Kidney epithelial cell (primary cell): ENCODE measurements around the gene SPECC1. TPM values are rescaled to one million over a fixed set of nuclear protein-coding genes. Genes with fewer than 3 reads are reported as not detected.
A peak's percentile ranks its signal among the peaks of the same experiment; 100 is the strongest.

ENCODE experiments used
- DNase-seq: peaks from one replicate; pipeline ENCODE4 v3.0.0-alpha.2; 2010; ENCODE audit warnings: low read depth
- H3K27me3 ChIP-seq: 2 replicates; pipeline ENCODE4 v1.6.0; 2011; ENCODE audit warnings: low read length; ENCODE audit not compliant: control insufficient read depth, insufficient read depth
- H3K36me3 ChIP-seq: 2 replicates; pipeline ENCODE4 v1.5.1; 2011; ENCODE audit warnings: low read length; ENCODE audit not compliant: control insufficient read depth, insufficient read depth
- H3K4me3 ChIP-seq: 2 replicates; pipeline ENCODE4 v1.5.1; 2011; ENCODE audit warnings: low read depth, mild to moderate bottlenecking, control low read depth, low read length
- total RNA-seq: library from RNA; depleted of rRNA; stranded (reverse); fragments of >200 nt; gene quantifications from 2 replicates; pipeline ENCODE4 v1.2.3, GENCODE V29; 2015
- TF ChIP-seq, protein P1 (sequence below): IDR thresholded peaks from 2 replicates; pipeline ENCODE4 v1.5.1; 2011; ENCODE audit warnings: mild to moderate bottlenecking, moderate library complexity, low read length, control low read depth, inconsistent platforms; ENCODE audit not compliant: insufficient read depth, poor library complexity, severe bottlenecking

The SPECC1 gene
- total RNA-seq, 1 donor from 2014 or later: 62.3 TPM

DNA sequence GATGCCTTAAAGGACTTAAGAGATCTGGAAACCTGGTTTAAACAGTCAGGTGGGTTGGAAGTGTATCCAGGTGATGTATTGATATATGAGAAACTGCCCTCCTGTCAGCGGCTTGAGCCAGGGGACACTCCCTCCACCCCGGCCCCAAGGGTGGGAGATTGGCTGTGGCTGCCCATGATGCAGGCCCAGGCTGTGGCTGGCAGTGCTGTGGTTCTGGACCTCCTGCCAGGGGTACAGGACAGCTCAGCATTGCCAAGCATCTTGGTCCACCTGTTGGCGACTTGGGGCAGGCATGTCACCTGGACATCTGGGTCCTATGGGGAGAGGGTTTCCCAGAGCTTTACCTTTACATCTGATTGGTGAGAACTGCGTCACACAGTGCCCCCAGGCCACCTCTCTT, 201.0 kb downstream of the SPECC1 start:
- Histone ChIP-seq H3K4me3 (no peak overlapping the region), H3K36me3 (peaks cover 2% of the 10 kb centered on the region), H3K27me3 (no peaks in the 10 kb centered on the region)
- TF ChIP-seq, protein P1, sequence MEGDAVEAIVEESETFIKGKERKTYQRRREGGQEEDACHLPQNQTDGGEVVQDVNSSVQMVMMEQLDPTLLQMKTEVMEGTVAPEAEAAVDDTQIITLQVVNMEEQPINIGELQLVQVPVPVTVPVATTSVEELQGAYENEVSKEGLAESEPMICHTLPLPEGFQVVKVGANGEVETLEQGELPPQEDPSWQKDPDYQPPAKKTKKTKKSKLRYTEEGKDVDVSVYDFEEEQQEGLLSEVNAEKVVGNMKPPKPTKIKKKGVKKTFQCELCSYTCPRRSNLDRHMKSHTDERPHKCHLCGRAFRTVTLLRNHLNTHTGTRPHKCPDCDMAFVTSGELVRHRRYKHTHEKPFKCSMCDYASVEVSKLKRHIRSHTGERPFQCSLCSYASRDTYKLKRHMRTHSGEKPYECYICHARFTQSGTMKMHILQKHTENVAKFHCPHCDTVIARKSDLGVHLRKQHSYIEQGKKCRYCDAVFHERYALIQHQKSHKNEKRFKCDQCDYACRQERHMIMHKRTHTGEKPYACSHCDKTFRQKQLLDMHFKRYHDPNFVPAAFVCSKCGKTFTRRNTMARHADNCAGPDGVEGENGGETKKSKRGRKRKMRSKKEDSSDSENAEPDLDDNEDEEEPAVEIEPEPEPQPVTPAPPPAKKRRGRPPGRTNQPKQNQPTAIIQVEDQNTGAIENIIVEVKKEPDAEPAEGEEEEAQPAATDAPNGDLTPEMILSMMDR: no peak
- DNase-seq: no peak

DNA sequence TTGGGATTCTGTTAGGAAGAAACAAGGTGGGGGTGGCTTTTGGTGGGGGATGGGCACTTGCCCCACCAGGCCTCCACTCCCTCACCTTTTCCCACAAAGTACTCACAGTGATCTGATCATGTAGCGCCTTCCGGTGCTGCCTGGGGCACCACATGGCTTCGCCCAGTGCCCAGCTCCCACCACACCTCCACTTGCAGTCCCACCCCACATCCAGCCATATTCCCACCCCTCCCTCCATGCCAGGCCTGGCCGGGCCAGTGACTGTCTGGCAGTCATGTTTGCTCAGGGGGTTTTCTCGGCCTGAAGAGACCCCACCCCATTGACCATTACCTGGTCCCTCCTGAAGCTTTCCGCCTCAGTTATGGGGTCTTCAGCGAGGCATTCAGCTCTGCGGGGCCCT, 201.5 kb downstream of the SPECC1 start:
- no peak for DNase-seq
- Histone ChIP-seq H3K27me3 (no peaks in the 10 kb centered on the region), H3K4me3 (no peak overlapping the region), H3K36me3 (peaks cover 2% of the 10 kb centered on the region)
- TF ChIP-seq, protein P1: no peak

DNA sequence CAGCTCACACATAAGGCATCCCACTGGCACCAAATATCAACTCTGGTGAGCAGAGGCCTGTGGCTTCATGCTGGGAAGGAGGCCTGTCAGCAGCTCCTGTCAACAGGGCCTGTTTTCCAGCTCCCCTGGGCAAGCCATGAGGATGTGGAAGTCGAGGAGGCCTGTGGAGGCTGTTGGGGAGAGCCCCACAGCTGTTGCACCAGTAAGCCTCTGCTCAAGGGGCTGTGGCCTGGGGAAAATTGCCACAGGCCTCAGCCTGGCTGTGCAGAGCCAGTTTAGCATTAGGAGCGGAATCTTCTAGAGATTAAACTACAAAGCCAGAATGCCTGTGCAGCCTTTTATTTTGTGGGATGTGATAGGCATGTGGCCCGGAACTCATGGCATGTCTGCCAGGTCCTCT, 202.1 kb downstream of the SPECC1 start:
- no peak for DNase-seq
- TF ChIP-seq, protein P1: no peak
- Histone ChIP-seq H3K36me3 (peaks cover 2% of the 10 kb centered on the region), H3K27me3 (no peaks in the 10 kb centered on the region), H3K4me3 (no peak overlapping the region)

DNA sequence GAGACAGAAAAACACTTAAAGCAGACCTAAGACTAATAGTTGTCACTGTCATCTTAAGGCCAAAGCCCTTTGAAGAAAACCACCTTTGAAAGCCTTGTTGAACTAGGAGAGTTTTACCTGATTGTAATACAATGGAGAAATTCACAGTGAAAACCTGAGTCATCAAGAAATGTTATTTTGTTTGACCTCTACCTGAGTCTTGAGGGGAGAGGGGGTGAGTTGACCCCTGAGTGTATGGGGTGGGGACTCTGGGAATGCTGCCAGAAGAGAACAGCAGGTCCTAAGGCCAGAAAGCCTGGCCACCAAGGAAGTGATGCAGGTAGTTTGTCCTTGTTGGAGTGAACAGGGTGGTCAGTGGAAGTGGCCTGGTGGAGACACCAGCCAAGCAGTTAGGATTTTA, 204.3 kb downstream of the SPECC1 start:
- Histone ChIP-seq H3K4me3 (no peak overlapping the region), H3K27me3 (no peaks in the 10 kb centered on the region), H3K36me3 (peaks cover 2% of the 10 kb centered on the region)
- DNase-seq: no peak
- TF ChIP-seq, protein P1: no peak

DNA sequence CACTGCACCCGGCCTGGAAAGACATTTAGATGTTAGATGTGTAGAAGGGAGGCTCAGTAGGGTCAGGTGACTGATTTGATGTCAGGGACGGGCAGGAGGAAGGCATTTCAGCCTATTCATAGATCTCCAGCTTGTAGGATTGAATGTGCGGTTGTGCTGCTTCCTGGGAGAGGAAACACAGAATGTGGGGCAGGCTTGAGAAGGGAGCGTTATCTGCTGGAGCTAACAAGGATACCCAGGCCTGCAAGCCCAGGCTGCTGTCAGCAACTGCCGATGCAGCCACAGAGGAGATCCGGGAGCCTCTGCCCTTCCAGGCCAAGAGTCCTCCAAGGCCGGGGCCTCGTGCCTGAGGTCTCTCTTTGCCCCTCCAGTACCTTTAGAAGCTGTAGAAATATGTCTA, 205.6 kb downstream of the SPECC1 start:
- H3K27me3 ChIP-seq: no peaks in the 10 kb centered on the region
- no peak overlapping the region for H3K4me3 ChIP-seq
- DNase-seq: no peak
- TF ChIP-seq, protein P1: no peak
- peaks cover 2% of the 10 kb centered on the region for H3K36me3 ChIP-seq

DNA sequence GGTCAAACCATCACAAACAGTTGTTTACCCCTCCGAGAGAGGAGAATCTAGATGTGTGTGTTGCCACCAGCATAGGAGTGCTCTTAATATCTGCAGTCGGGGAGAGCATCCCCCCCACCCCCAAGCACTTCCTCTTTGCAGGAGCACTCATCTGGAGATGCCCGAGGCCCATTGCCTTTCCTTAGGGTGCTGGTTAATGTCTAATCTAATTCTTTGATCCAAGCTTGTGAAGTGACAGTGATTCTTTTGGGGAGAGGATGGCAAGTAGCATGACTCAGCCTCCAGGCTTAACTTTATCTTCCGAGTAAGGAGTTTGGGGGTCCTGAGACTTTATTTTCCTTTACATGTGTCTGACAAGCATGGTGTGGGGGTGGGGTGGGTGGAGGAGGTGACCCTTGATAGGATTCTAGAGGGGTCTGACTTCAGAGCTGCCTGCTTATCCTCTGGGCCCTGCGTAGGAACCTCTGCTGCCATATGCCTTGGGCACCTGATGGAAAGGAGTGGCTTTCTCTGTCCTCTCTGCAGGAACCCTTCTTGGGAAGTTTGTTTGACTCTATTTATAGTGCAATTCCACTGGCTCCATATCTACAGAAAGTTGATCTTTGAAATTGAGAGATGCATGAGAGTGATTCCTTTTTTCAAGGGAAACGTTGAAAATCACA, 207.1 kb downstream of the SPECC1 start:
- no peak overlapping the region for H3K4me3 ChIP-seq
- TF ChIP-seq, protein P1: no peak
- peaks cover 2% of the 10 kb centered on the region for H3K36me3 ChIP-seq
- DNase-seq: peak; percentile 45
- no peaks in the 10 kb centered on the region for H3K27me3 ChIP-seq
